HEK293 (cell line): ENCODE results near the gene MAPK9.

Source experiments
- CTCF ChIA-PET: fragments of 350-600 bp; formaldehyde crosslinking; extraction: SDS; loops from one replicate; lab custom pipeline; 2021; ENCODE audit warnings: antibody characterized with exemption; lab: Yijun Ruan, JAX
- POLR2A ChIA-PET: fragments of 300-600 bp; formaldehyde crosslinking; extraction: SDS; loops from one replicate; lab custom pipeline; 2020; ENCODE audit warnings: antibody characterized with exemption, inconsistent platforms; lab: Yijun Ruan, JAX
- H3K27ac ChIP-seq: fragments of 200-500 bp; sonication (Bioruptor generic); 2 replicates; pipeline ENCODE4 v1.5.1; 2014; ENCODE audit warnings: low read depth, low read length, control low read depth, inconsistent platforms; ENCODE audit errors: extremely low read depth
- H3K36me3 ChIP-seq, 2 experiments: fragments of 200-500 bp in 1 of 2; sonication (Bioruptor generic) in 1 of 2; 1 replicate in 1 of 2; 2 replicates in 1 of 2; pipeline ENCODE4 v1.5.1; 2014 to 2017; ENCODE audit warnings: inconsistent platforms in 2 of 2, low read length in 2 of 2; ENCODE audit not compliant: control insufficient read depth in 2 of 2, insufficient read depth in 1 of 2
- H3K4me1 ChIP-seq: fragments of 200-500 bp; sonication (Bioruptor generic); 2 replicates; pipeline ENCODE4 v1.5.1; 2014; ENCODE audit warnings: mild to moderate bottlenecking, low read length, inconsistent platforms; ENCODE audit not compliant: control insufficient read depth, insufficient read depth
- H3K4me3 ChIP-seq: 2 replicates; pipeline ENCODE4 v1.5.1; 2011; ENCODE audit warnings: low read depth, mild to moderate bottlenecking, control low read depth, low read length, moderate library complexity
- H3K9me3 ChIP-seq: fragments of 200-500 bp; sonication (Bioruptor generic); 2 replicates; pipeline ENCODE4 v1.5.1; 2014; ENCODE audit warnings: low read depth, low read length, inconsistent platforms; ENCODE audit not compliant: control insufficient read depth, insufficient read depth
- BCL6B ChIP-seq: fragments of 450-650 bp; formaldehyde crosslinking; IDR thresholded peaks from 2 replicates; pipeline ENCODE4 v1.5.1; 2017; ENCODE audit warnings: missing biosample characterization, missing genetic modification characterization
- KLF7 ChIP-seq: fragments of 450-650 bp; formaldehyde crosslinking; IDR thresholded peaks from 2 replicates; pipeline ENCODE4 v1.5.1; 2016; ENCODE audit warnings: missing biosample characterization, missing genetic modification characterization, borderline replicate concordance
- SALL2 ChIP-seq: fragments of 450-650 bp; formaldehyde crosslinking; IDR thresholded peaks from 2 replicates; pipeline ENCODE4 v1.5.0; 2017; ENCODE audit warnings: missing biosample characterization, mild to moderate bottlenecking, missing genetic modification characterization, borderline replicate concordance
- ZNF157 ChIP-seq: fragments of 450-650 bp; formaldehyde crosslinking; IDR thresholded peaks from 2 replicates; pipeline ENCODE4 v1.5.1; 2016; ENCODE audit warnings: missing biosample characterization, missing genetic modification characterization
- ZNF16 ChIP-seq: fragments of 450-650 bp; formaldehyde crosslinking; IDR thresholded peaks from 2 replicates; pipeline ENCODE4 v1.5.1; 2016; ENCODE audit warnings: low read depth, missing biosample characterization, missing genetic modification characterization
- ZNF266 ChIP-seq: fragments of 450-650 bp; formaldehyde crosslinking; IDR thresholded peaks from 2 replicates; pipeline ENCODE4 v1.5.1; 2016; ENCODE audit warnings: missing biosample characterization, missing genetic modification characterization, low read depth
- ZNF292 ChIP-seq: fragments of 450-650 bp; formaldehyde crosslinking; IDR thresholded peaks from 2 replicates; pipeline ENCODE4 v1.5.1; 2016; ENCODE audit warnings: low read depth, missing biosample characterization, missing genetic modification characterization, borderline replicate concordance
- ZNF341 ChIP-seq: fragments of 450-650 bp; formaldehyde crosslinking; IDR thresholded peaks from 2 replicates; pipeline ENCODE4; 2016; ENCODE audit warnings: low read depth, missing biosample characterization, missing genetic modification characterization
- ZNF350 ChIP-seq: fragments of 450-650 bp; formaldehyde crosslinking; IDR thresholded peaks from 2 replicates; pipeline ENCODE4 v1.5.0; 2017; ENCODE audit warnings: missing biosample characterization, mild to moderate bottlenecking, missing genetic modification characterization
- ZNF433 ChIP-seq: fragments of 450-650 bp; formaldehyde crosslinking; IDR thresholded peaks from 2 replicates; pipeline ENCODE4 v1.5.1; 2016; ENCODE audit warnings: missing biosample characterization, missing genetic modification characterization, low read depth
- ZNF501 ChIP-seq: fragments of 450-650 bp; formaldehyde crosslinking; IDR thresholded peaks from 2 replicates; pipeline ENCODE4 v1.5.1; 2016; ENCODE audit warnings: missing biosample characterization, missing genetic modification characterization
- ZNF514 ChIP-seq: fragments of 450-650 bp; formaldehyde crosslinking; IDR thresholded peaks from 2 replicates; pipeline ENCODE4 v1.5.1; 2016; ENCODE audit warnings: missing biosample characterization, missing genetic modification characterization
- ZNF561 ChIP-seq: fragments of 450-650 bp; IDR thresholded peaks from 2 replicates; pipeline ENCODE4 v1.5.1; 2018; ENCODE audit warnings: missing biosample characterization, missing genetic modification characterization, borderline replicate concordance
- ZNF585B ChIP-seq: fragments of 450-650 bp; formaldehyde crosslinking; IDR thresholded peaks from 2 replicates; pipeline ENCODE4 v1.5.1; 2016; ENCODE audit warnings: missing biosample characterization, missing genetic modification characterization
- ZNF596 ChIP-seq: fragments of 450-650 bp; IDR thresholded peaks from 2 replicates; pipeline ENCODE4 v1.5.0; 2018; ENCODE audit warnings: missing biosample characterization, mild to moderate bottlenecking, missing genetic modification characterization, moderate library complexity
- ZNF626 ChIP-seq: fragments of 450-650 bp; sonication (Bioruptor Pico); formaldehyde crosslinking; IDR thresholded peaks from 2 replicates; pipeline ENCODE4 v1.5.1; 2018; ENCODE audit warnings: missing biosample characterization, missing genetic modification characterization, inconsistent platforms
- ZNF777 ChIP-seq: fragments of 450-650 bp; formaldehyde crosslinking; IDR thresholded peaks from 2 replicates; pipeline ENCODE4 v1.5.1; 2017; ENCODE audit warnings: missing biosample characterization, missing genetic modification characterization, borderline replicate concordance
- ZNF791 ChIP-seq: fragments of 450-650 bp; formaldehyde crosslinking; IDR thresholded peaks from 2 replicates; pipeline ENCODE4 v1.5.1; 2016; ENCODE audit warnings: missing biosample characterization, missing genetic modification characterization
- ZNF792 ChIP-seq: fragments of 450-650 bp; formaldehyde crosslinking; IDR thresholded peaks from 2 replicates; pipeline ENCODE4 v1.5.1; 2016; ENCODE audit warnings: missing biosample characterization, missing genetic modification characterization
- ZSCAN30 ChIP-seq: fragments of 450-650 bp; IDR thresholded peaks from 2 replicates; pipeline ENCODE4 v1.5.1; 2018; ENCODE audit warnings: missing biosample characterization, mild to moderate bottlenecking, missing genetic modification characterization, moderate library complexity
- TF ChIP-seq, protein P1 (sequence below): fragments of 450-650 bp; formaldehyde crosslinking; IDR thresholded peaks from 2 replicates; pipeline ENCODE4 v1.5.1; 2016; ENCODE audit warnings: missing biosample characterization, missing genetic modification characterization
- TF ChIP-seq, protein P2 (sequence below): fragments of 450-650 bp; formaldehyde crosslinking; IDR thresholded peaks from 2 replicates; pipeline ENCODE4 v1.5.1; 2016; ENCODE audit warnings: missing biosample characterization, missing genetic modification characterization
- TF ChIP-seq, protein P3 (sequence below): fragments of 450-650 bp; IDR thresholded peaks from 2 replicates; pipeline ENCODE4 v1.5.1; 2018; ENCODE audit warnings: missing biosample characterization, mild to moderate bottlenecking, missing genetic modification characterization
- TF ChIP-seq, protein P4 (sequence below): fragments of 450-650 bp; formaldehyde crosslinking; IDR thresholded peaks from 2 replicates; pipeline ENCODE4 v1.5.1; 2016; ENCODE audit warnings: missing biosample characterization, missing genetic modification characterization, borderline replicate concordance

MAPK9 gene

GRCh38 chr5:180194410-180195345 lies 97.2 kb downstream of the MAPK9 start:
- Histone ChIP-seq H3K4me1 (no peaks in the 10 kb centered on the region), H3K36me3 (no peaks in the 10 kb centered on the region), H3K27ac (no peak overlapping the region), H3K4me3 (no peak overlapping the region), H3K9me3 (no peaks in the 10 kb centered on the region)
- CTCF ChIA-PET, result interaction anchor here (1.6 kb wide), 1 partner anchor 424 kb away, joined by 3 read pairs; no protein-coding TSS in a partner anchor
- TF ChIP-seq ZNF777 (tag by site-specific recombination), result no peak
- no peak for TF ChIP-seq ZNF16 (tag by site-specific recombination)
- no peak for TF ChIP-seq KLF7
- TF ChIP-seq, protein P1, sequence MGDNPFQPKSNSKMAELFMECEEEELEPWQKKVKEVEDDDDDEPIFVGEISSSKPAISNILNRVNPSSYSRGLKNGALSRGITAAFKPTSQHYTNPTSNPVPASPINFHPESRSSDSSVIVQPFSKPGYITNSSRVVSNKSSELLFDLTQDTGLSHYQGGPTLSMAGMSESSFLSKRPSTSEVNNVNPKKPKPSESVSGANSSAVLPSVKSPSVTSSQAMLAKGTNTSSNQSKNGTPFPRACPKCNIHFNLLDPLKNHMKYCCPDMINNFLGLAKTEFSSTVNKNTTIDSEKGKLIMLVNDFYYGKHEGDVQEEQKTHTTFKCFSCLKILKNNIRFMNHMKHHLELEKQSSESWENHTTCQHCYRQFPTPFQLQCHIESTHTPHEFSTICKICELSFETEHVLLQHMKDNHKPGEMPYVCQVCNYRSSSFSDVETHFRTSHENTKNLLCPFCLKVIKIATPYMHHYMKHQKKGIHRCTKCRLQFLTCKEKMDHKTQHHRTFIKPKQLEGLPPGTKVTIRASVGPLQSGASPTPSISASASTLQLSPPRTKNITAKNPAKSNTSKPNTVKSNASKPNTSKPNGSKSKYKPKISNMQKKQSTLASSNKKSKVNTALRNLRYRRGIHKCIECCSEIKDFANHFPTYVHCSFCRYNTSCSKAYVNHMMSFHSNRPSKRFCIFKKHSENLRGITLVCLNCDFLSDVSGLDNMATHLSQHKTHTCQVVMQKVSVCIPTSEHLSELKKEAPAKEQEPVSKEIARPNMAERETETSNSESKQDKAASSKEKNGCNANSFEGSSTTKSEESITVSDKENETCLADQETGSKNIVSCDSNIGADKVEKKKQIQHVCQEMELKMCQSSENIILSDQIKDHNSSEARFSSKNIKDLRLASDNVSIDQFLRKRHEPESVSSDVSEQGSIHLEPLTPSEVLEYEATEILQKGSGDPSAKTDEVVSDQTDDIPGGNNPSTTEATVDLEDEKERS (tag by site-specific recombination), result no peak
- TF ChIP-seq ZNF341 (tag by site-specific recombination), result no peak
- TF ChIP-seq ZNF561 (tag by site-specific recombination), result no peak
- no peak for TF ChIP-seq ZNF626 (tag by site-specific recombination)
- no peak for TF ChIP-seq ZNF514 (tag by site-specific recombination)
- no peak for TF ChIP-seq ZNF791 (tag by site-specific recombination)
- POLR2A ChIA-PET, result no interaction called here

DNA sequence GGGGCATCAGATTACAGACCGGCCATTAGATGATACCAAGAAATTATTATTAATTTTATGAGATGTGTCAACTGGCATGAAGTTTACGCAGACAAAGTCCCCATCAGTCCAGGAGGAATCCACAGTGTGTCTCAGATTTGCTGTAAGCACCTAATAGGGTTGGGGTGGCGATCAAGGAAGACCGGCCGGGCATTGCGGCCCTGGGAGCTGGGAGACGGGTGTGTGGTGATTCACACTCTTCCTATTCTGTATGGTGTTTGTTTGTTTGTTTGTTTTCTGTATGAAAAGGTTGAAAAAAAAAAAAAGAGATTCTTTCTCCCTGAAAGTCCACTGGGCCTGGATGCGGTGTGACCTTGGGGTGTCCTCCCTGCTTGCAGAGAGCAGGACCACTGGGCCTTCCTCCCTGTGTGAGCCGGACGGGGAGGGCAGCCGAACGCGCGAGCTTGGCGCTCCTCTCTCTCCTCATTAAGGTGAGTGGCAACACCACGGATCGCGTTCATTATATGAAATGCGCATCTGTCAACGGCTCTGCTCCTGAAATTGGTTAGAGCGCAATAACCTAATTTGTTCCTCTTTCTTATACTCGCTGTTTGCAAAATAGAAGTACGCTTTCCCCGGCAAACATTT lies 98.0 kb downstream of the MAPK9 start:
- Histone ChIP-seq H3K27ac (no peak overlapping the region), H3K4me1 (no peaks in the 10 kb centered on the region), H3K9me3 (no peaks in the 10 kb centered on the region), H3K4me3 (no peak overlapping the region), H3K36me3 (no peaks in the 10 kb centered on the region)
- POLR2A ChIA-PET, result no interaction called here
- CTCF ChIA-PET, result no interaction called here
- TF ChIP-seq, protein P2, sequence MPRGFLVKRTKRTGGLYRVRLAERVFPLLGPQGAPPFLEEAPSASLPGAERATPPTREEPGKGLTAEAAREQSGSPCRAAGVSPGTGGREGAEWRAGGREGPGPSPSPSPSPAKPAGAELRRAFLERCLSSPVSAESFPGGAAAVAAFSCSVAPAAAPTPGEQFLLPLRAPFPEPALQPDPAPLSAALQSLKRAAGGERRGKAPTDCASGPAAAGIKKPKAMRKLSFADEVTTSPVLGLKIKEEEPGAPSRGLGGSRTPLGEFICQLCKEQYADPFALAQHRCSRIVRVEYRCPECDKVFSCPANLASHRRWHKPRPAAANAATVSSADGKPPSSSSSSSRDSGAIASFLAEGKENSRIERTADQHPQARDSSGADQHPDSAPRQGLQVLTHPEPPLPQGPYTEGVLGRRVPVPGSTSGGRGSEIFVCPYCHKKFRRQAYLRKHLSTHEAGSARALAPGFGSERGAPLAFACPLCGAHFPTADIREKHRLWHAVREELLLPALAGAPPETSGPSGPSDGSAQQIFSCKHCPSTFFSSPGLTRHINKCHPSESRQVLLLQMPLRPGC, result no peak
- no peak for TF ChIP-seq ZNF266 (tag by site-specific recombination)
- TF ChIP-seq, protein P3, sequence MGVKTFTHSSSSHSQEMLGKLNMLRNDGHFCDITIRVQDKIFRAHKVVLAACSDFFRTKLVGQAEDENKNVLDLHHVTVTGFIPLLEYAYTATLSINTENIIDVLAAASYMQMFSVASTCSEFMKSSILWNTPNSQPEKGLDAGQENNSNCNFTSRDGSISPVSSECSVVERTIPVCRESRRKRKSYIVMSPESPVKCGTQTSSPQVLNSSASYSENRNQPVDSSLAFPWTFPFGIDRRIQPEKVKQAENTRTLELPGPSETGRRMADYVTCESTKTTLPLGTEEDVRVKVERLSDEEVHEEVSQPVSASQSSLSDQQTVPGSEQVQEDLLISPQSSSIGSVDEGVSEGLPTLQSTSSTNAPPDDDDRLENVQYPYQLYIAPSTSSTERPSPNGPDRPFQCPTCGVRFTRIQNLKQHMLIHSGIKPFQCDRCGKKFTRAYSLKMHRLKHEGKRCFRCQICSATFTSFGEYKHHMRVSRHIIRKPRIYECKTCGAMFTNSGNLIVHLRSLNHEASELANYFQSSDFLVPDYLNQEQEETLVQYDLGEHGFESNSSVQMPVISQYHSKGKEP (tag by site-specific recombination), result no peak
- TF ChIP-seq ZNF350 (tag by site-specific recombination), result no peak
- no peak for TF ChIP-seq ZNF514 (tag by site-specific recombination)
- TF ChIP-seq ZNF292 (tag by site-specific recombination), result no peak
- TF ChIP-seq BCL6B (tag by site-specific recombination), result no peak
- no peak for TF ChIP-seq ZNF157 (tag by site-specific recombination)
- no peak for TF ChIP-seq ZNF585B (tag by site-specific recombination)
- TF ChIP-seq, protein P4, sequence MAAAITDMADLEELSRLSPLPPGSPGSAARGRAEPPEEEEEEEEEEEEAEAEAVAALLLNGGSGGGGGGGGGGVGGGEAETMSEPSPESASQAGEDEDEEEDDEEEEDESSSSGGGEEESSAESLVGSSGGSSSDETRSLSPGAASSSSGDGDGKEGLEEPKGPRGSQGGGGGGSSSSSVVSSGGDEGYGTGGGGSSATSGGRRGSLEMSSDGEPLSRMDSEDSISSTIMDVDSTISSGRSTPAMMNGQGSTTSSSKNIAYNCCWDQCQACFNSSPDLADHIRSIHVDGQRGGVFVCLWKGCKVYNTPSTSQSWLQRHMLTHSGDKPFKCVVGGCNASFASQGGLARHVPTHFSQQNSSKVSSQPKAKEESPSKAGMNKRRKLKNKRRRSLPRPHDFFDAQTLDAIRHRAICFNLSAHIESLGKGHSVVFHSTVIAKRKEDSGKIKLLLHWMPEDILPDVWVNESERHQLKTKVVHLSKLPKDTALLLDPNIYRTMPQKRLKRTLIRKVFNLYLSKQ (tag by site-specific recombination), result no peak
- TF ChIP-seq ZNF501 (tag by site-specific recombination), result no peak
- TF ChIP-seq ZSCAN30 (tag by site-specific recombination), result no peak
- TF ChIP-seq ZNF433 (tag by site-specific recombination), result no peak
- TF ChIP-seq ZNF792 (tag by site-specific recombination), result no peak
- TF ChIP-seq SALL2, result no peak
- no peak for TF ChIP-seq ZNF596 (tag by site-specific recombination)
